Measurements from ENCODE around the gene SAMD10. TPM values are rescaled to one million over a fixed set of nuclear protein-coding genes. Genes with fewer than 3 reads are reported as not detected.

Gene SAMD10
- total RNA-seq, 1 experiment from 2014 or later = 5.7 TPM

DNA sequence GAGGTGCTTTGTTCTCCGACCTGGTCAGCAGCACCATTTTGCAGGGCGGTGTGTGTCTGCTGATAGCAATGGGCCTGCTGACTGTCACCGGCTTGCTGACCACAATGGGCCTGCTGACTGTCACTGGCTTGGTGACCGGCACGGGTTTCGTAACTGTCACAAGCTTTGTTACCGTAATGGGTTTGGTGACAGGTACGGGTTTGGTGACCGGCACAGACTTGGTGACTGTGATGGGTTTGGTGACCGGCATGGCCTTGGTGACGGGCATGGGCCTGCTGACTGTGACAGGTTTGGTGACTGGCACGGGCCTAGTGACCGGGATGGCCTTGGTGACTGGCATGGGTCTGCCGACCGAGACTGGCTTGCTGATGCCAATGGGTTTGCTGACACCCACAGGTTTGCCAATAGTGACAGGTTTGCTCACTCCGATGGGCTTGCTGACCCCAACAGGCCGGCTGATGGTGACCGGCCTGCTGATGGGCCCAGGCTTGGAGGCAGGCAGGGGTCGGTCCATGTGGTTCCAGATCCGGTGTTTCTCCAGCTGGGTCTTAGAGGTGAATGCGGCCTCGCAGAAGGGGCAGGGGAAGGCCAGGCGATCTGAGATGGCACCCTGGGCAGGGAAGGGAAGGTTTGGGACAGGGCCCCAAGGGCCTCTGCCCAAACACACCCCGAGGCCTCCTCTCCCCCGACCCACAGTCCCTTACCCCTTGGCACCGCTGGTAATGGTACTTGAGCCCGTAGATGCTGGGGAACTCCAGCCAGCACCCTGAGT is 13.1 kb downstream of the SAMD10 start:
- Mint-ChIP-seq H3K4me3 (no peak overlapping the region), H3K27me3 (ENCODE audit: low read depth) (peaks cover 8% of the 10 kb centered on the region), H3K9me3 (peaks cover 2 to 10% of the 10 kb centered on the region in 2 experiments; a peak in 3 of 5 replicates), H3K4me1 (peaks cover 5 to 10% of the 10 kb centered on the region in 2 experiments; a peak in 3 of 4 replicates), H3K27ac (no peak overlapping the region), H3K36me3 (ENCODE audit: insufficient read depth in 1 of 3, low read depth in 3 of 3) (peaks cover 15 to 56% (median 46%) of the 10 kb centered on the region in 3 experiments; a peak in 6 of 7 replicates)
- no peak overlapping the region for H2BK5ac ChIP-seq (ENCODE audit: insufficient read length, low read length)
- no peak overlapping the region for H4K8ac ChIP-seq (replicated peaks; ENCODE audit: insufficient read length, low read depth, low read length)
- H3K4me2 ChIP-seq (ENCODE audit: insufficient read depth, insufficient read length, low read length) = no peak overlapping the region
- H4K20me1 ChIP-seq (ENCODE audit: control insufficient read depth, insufficient read depth, insufficient read length) = no peaks in the 10 kb centered on the region
- no peak overlapping the region for H4K5ac ChIP-seq (ENCODE audit: insufficient read length, low read depth, low read length)
- no peak overlapping the region for H4K91ac ChIP-seq (ENCODE audit: insufficient read length, low read depth, low read length)
- no peak overlapping the region for H2BK20ac ChIP-seq (ENCODE audit: low read depth, low read length, poor library complexity, severe bottlenecking)
- peaks cover 40% of the 10 kb centered on the region for H3K9me3 ChIP-seq (ENCODE audit: control insufficient read depth, low read depth, low read length)
- H3K56ac ChIP-seq (ENCODE audit: insufficient read length, low read depth, low read length) = no peak overlapping the region
- no peaks in the 10 kb centered on the region; the same call in 1 of the 2 replicates for H3K27me3 ChIP-seq (ENCODE audit: insufficient read depth, low read length)
- no peak overlapping the region for H3T11ph ChIP-seq (ENCODE audit: low read length)
- H3K4ac ChIP-seq (ENCODE audit: low read depth, low read length) = no peak overlapping the region
- peaks cover 11% of the 10 kb centered on the region for H3K23me2 ChIP-seq (ENCODE audit: insufficient read length, low read depth, low read length, poor library complexity, severe bottlenecking)
- no CpG with 5 or more reads among the region's 27 CpGs for WGBS (ENCODE audit: extremely low coverage, insufficient read length, low lambda C conversion rate)
- H3K4me1 ChIP-seq (ENCODE audit: insufficient read depth, low read length) = no peaks in the 10 kb centered on the region; the same call in 1 of the 2 replicates
- H3K79me1 ChIP-seq (ENCODE audit: insufficient read depth, low read depth, low read length, poor library complexity, severe bottlenecking) = no peaks in the 10 kb centered on the region
- H3K23ac ChIP-seq (ENCODE audit: insufficient read length, low read depth, low read length) = no peak overlapping the region
- H3K14ac ChIP-seq (ENCODE audit: insufficient read depth, low read length) = no peak overlapping the region
- no peak overlapping the region for H3K18ac ChIP-seq (ENCODE audit: insufficient read length, low read depth, low read length)
- TF ChIP-seq CTCF (conservative IDR thresholded peaks at IDR 0.05) = no peak
- H3K79me2 ChIP-seq (ENCODE audit: insufficient read depth, low read length) = no peaks in the 10 kb centered on the region
- H3K27ac ChIP-seq (ENCODE audit: insufficient read length, low read depth, low read length) = no peak overlapping the region
- no peak overlapping the region for H2BK15ac ChIP-seq (ENCODE audit: low read depth, low read length)
- H2BK12ac ChIP-seq (ENCODE audit: insufficient read length, low read depth, low read length) = no peak overlapping the region
- no peak overlapping the region for H3K9ac ChIP-seq (ENCODE audit: extremely low read depth, insufficient read length, low read length)
- no peak overlapping the region for H2AFZ ChIP-seq (ENCODE audit: low read length)
- DNase-seq = no peak
- no peak overlapping the region for H2AK5ac ChIP-seq (ENCODE audit: insufficient read length, low read length)
- H2BK120ac ChIP-seq (ENCODE audit: low read depth, low read length, poor library complexity, severe bottlenecking) = no peak overlapping the region

All from H9 (cell line).